G401 (cell line): ENCODE measurements around the gene GJB3. TPM values are rescaled to one million over a fixed set of nuclear protein-coding genes. Genes with fewer than 3 reads are reported as not detected.
"Not testable (repeated sequence)": the region's sequence is repeated elsewhere in the genome, so short reads cannot be mapped to it uniquely, and the experiment has no call there.

Source experiments
- DNase-seq: peaks from one replicate; pipeline ENCODE4 v3.0.0-alpha.2; 2015; ENCODE audit warnings: low spot score
- in situ Hi-C: cut with HindIII; loops from 2 replicates; pipeline ENCODE4 v1.10.0; 2016; ENCODE audit warnings: low sequenced_read_pairs, mixed read lengths
- total RNA-seq: library from RNA; depleted of rRNA; stranded (reverse); fragments of >200 nt; shearing (Covaris generic); gene quantifications from 2 replicates; pipeline ENCODE4 v1.2.3, GENCODE V29; 2014; rRNA removed

The GJB3 gene
- not detected in 2 replicates for total RNA-seq

- no peak for DNase-seq
- in situ Hi-C loops = no loop called here
Observed at GRCh38 chr1:34781071-34781843, at the start of gene GJB3. TSS of gene GJB3 (plus strand) at chr1:34781214. CDS start at chr1:34784763, 3,549 bp downstream.

- DNase-seq, in situ Hi-C loops: not testable (repeated sequence)
Observed at GRCh38 chr1:34732831-34733230, 48.2 kb upstream of the GJB3 start.

- in situ Hi-C loops = no loop called here
- DNase-seq = no peak
Observed at GRCh38 chr1:34736692-34737091, 44.3 kb upstream of the GJB3 start.

- DNase-seq, in situ Hi-C loops: not testable (repeated sequence)
Observed at GRCh38 chr1:34737236-34737635, 43.8 kb upstream of the GJB3 start.

- no peak for DNase-seq
- in situ Hi-C loops = no loop called here
Observed at GRCh38 chr1:34739613-34740012, 41.4 kb upstream of the GJB3 start.

GRCh38 chr1:34740161-34740868 is 40.7 kb upstream of the GJB3 start:
- in situ Hi-C loops = no loop called here
- no peak for DNase-seq

- DNase-seq = peak; percentile 71
- in situ Hi-C loops = no loop called here
Observed at GRCh38 chr1:34742667-34743270, 38.2 kb upstream of the GJB3 start.

GRCh38 chr1:34743775-34744174 is 37.2 kb upstream of the GJB3 start:
- in situ Hi-C loops = no loop called here
- no peak for DNase-seq

GRCh38 chr1:34744851-34745250 is 36.2 kb upstream of the GJB3 start:
- in situ Hi-C loops = no loop called here
- no peak for DNase-seq

- in situ Hi-C loops = no loop called here
- DNase-seq = no peak
Observed at GRCh38 chr1:34745666-34746065, 35.3 kb upstream of the GJB3 start.

- in situ Hi-C loops = no loop called here
Observed at GRCh38 chr1:34746101-34746500, 34.9 kb upstream of the GJB3 start.

GRCh38 chr1:34746785-34747637 is 34.0 kb upstream of the GJB3 start:
- DNase-seq = no peak
- in situ Hi-C loops = no loop called here

More at GRCh38 chr1:34746101-34746500, 34.9 kb upstream of the GJB3 start:
- no peak for DNase-seq

GRCh38 chr1:34747638-34747941 is 33.4 kb upstream of the GJB3 start:
- DNase-seq = no peak
- in situ Hi-C loops = no loop called here

- DNase-seq = no peak
- in situ Hi-C loops = no loop called here
Observed at GRCh38 chr1:34749992-34750391, 31.0 kb upstream of the GJB3 start.

- in situ Hi-C loops = no loop called here
- DNase-seq = no peak
Observed at GRCh38 chr1:34750610-34751009, 30.4 kb upstream of the GJB3 start.

- no peak for DNase-seq
- in situ Hi-C loops = no loop called here
Observed at GRCh38 chr1:34753163-34753562, 27.9 kb upstream of the GJB3 start.

GRCh38 chr1:34754964-34755637 is 25.9 kb upstream of the GJB3 start, which contains the start of gene GJB5:
TSS of gene GJB5 (plus strand) at chr1:34755047. CDS start at chr1:34757331, 2,284 bp downstream.
- DNase-seq = no peak
- in situ Hi-C loops = no loop called here

- DNase-seq = no peak
- in situ Hi-C loops = no loop called here
Observed at GRCh38 chr1:34755961-34756360, 25.1 kb upstream of the GJB3 start.

- in situ Hi-C loops = no loop called here
- no peak for DNase-seq
Observed at GRCh38 chr1:34757386-34757785, 23.6 kb upstream of the GJB3 start.
